ENCODE results near the gene LRRC14B.

GRCh38 chr5:190366-191035 is 794 bp upstream of the LRRC14B start:
- TF ChIP-seq, protein P1, sequence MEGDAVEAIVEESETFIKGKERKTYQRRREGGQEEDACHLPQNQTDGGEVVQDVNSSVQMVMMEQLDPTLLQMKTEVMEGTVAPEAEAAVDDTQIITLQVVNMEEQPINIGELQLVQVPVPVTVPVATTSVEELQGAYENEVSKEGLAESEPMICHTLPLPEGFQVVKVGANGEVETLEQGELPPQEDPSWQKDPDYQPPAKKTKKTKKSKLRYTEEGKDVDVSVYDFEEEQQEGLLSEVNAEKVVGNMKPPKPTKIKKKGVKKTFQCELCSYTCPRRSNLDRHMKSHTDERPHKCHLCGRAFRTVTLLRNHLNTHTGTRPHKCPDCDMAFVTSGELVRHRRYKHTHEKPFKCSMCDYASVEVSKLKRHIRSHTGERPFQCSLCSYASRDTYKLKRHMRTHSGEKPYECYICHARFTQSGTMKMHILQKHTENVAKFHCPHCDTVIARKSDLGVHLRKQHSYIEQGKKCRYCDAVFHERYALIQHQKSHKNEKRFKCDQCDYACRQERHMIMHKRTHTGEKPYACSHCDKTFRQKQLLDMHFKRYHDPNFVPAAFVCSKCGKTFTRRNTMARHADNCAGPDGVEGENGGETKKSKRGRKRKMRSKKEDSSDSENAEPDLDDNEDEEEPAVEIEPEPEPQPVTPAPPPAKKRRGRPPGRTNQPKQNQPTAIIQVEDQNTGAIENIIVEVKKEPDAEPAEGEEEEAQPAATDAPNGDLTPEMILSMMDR (conservative IDR thresholded peaks at IDR 0.05 in 1 of 2, IDR thresholded peaks at IDR 0.05 in 1 of 2; ENCODE audit: low read depth in 1 of 2, low read length in 2 of 2): no peak
- TF ChIP-seq EZH2 (IDR thresholded peaks at IDR 0.05; ENCODE audit: low read length, missing control alignments): no peak
